ENCODE data around the gene CRIM1.

The CRIM1 gene

GRCh38 chr2:36423172-36423571, 67.6 kb downstream of the CRIM1 start:
- no peak overlapping the region for H3K4me3 ChIP-seq (ENCODE audit: low read depth, low read length)

GRCh38 chr2:36423619-36424120, 68.1 kb downstream of the CRIM1 start:
- H3K4me3 ChIP-seq (ENCODE audit: low read depth, low read length), result no peak overlapping the region

DNA sequence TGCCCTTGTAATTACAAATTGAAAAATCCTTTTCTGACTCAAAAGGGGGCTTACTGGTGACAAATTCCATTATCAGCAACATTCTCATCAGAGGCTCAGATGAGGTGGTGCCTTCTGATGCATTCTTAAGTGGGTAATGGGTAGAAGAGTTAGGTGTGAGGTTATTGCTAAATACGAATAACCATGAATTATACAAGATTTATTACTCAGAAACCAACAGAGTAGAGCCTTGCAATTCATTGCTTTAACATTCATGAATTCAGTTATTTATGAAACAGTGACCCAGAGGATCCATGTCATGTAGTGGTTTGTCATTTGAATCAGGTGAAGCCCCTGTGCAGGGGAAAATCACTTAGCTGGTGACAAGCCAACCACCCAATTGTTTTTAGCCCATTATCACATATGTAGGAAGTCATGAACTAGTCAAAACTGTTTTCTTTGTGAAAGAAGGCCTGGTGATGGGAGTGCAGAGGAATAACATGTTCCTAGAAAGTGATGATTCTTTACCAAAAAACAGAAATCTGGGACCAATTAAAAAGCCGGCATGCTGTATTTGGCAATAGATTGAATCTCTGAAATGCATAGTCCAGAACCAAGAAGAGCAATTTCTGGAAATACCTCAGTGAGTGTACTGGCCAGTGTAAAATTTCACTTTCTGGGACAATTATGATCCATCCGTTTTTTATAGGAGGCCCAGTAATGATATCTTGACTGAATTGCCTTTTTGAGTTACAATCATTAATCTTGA, 70.2 kb downstream of the CRIM1 start:
- H3K4me3 ChIP-seq (ENCODE audit: low read depth, low read length), result no peak overlapping the region

- H3K4me3 ChIP-seq (ENCODE audit: low read depth, low read length), result no peak overlapping the region
Observed at GRCh38 chr2:36427790-36428243, 72.2 kb downstream of the CRIM1 start.

DNA sequence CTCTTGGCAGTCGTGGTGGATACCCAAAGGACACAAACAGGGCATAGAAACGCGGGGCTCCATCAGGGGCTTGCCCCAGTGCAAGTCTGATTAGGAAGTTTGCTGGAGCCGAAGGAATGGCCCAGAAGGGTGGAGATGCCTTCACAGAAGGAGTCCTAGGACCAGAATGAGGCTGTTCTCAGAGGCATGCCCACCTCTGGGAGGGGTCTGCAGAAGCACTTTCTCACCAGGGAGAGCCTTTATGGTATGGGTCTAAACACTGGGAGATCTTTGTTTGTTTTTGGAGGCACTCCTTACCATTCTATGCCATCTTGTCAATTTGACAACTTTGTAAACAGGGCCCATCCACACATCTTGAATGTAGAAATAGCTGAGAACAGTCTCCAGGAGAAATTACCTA, 75.0 kb downstream of the CRIM1 start:
- H3K4me3 ChIP-seq (ENCODE audit: low read depth, low read length), result no peak overlapping the region

DNA sequence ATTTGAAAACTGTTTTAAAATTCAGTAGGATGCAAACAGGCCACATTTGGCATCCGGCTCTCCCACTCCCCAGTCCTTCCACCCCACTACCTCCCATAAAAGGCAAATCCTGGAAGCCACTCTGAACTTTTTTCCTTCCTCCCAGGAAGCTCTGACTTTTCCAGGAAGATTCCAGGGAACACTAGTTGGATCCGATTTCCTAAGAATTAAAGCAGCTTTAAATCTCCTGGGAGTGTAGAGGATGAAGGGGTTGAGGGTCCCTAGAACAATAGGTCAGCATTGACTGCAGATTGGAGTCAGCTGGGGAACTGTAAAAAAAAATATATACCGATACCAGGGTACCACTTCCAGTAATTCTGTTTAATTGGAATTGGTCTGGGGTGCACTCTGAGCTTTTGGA, 76.9 kb downstream of the CRIM1 start:
- no peak overlapping the region for H3K4me3 ChIP-seq (ENCODE audit: low read depth, low read length)

GRCh38 chr2:36433311-36434217, 78.0 kb downstream of the CRIM1 start:
- no peak overlapping the region for H3K4me3 ChIP-seq (ENCODE audit: low read depth, low read length)

DNA sequence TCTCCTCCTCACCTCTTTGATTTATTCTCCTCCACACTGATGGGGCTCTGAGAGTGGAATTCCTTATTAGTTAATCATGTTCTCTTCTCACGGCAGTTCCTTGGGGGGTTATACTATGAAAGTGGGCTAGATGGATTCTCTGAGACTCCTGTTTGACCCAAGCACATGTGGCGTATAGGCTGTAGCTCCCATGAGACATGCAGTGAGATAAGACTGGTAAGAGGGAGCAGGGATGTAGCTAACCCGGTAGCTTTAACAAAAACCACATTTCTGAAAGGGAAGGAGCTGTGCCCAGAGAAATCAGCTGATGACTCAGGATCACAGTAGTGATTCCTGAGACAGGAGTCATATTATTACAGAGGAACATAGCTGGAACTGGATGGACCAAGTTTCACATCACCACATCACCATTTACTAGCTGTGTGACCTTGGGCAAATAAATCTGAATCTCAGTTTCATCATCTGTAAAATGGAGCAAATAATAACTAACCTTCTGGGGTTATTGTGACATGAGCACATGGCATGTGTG, 82.9 kb downstream of the CRIM1 start:
- no peak overlapping the region for H3K4me3 ChIP-seq (ENCODE audit: low read depth, low read length)

DNA sequence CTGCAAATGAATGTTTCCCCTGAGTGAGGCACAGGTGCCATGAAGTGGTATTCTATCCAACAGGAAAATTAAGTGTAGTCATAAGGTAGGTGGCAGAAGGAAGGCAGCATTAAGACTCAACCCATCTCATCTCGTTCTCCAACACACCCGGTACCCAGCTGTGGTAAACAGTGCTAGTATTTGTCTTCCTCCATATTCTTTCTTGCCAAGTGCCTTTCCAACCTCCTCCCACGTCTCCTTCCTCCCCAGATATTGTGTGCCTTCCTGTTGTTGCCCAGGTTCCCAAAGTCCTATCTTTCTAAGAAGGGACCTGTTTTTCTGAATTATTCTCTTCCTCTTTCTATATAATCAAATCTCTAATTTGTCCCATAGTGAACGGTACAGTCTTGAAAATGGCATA, 83.5 kb downstream of the CRIM1 start:
- H3K4me3 ChIP-seq (ENCODE audit: low read depth, low read length), result no peak overlapping the region

- no peak overlapping the region for H3K4me3 ChIP-seq (ENCODE audit: low read depth, low read length)
Observed at GRCh38 chr2:36441065-36441625, 85.6 kb downstream of the CRIM1 start.

- no peak overlapping the region for H3K4me3 ChIP-seq (ENCODE audit: low read depth, low read length)
Observed at GRCh38 chr2:36441816-36442215, 86.2 kb downstream of the CRIM1 start.

DNA sequence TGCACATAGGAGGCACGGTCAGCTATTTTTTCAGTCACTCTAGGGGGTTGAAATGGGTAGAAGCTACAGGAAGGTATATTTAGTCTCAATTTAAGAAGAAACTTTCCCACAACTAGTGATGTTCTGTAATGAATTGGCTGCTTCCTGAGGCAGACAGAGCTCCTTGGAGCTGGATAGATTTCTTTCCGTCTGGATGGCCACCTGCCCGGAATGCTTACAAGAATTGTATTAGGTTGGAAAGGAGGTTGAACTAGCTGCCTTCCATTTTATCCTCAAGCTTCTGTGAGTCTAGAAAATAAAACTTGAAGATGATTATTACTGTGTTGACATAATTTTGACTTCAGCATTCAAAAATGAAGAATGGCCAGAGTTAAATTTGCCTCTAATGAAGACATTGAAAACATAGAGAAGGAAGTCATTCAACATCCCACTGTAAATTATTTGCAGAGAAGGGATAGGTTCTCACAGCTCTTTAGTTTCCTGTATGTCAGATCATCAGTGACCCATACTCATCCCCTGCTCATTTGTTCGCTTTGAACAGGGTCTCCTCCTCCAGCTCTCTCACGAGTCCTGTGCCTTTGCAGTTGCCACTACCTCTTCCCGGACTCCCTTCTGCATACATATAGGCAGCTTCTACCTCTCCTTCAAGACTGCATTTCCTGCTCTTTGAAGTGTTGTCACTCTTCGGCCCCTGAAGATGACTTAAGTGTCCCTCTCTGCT, 88.8 kb downstream of the CRIM1 start:
- no peak overlapping the region for H3K4me3 ChIP-seq (ENCODE audit: low read depth, low read length)

- H3K4me3 ChIP-seq (ENCODE audit: low read depth, low read length), result no peak overlapping the region
Observed at GRCh38 chr2:36445185-36445866, 89.7 kb downstream of the CRIM1 start.

- no peak overlapping the region for H3K4me3 ChIP-seq (ENCODE audit: low read depth, low read length)
Observed at GRCh38 chr2:36446294-36446693, 90.7 kb downstream of the CRIM1 start.

DNA sequence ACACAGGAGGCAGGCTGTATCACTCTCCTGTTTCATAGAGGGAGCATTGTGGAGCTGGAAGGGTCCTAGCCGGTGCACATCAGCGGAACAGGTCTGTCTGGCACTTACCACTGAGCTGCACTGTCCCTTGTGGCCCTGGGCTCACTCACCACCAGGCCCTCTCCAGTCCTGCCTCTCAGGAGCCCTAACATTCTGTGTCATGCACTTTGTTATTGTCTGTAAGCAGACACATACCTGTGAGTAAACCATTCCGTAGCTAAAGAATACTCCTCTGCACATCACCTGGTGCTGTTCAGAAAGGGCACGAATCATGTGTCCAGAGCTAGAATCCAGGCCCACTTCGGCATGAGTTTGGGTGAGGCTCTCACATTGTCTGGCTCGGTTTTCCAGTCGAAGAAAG, 93.6 kb downstream of the CRIM1 start:
- H3K4me3 ChIP-seq (ENCODE audit: low read depth, low read length), result no peak overlapping the region

GRCh38 chr2:36449943-36450392, 94.4 kb downstream of the CRIM1 start:
- no peak overlapping the region for H3K4me3 ChIP-seq (ENCODE audit: low read depth, low read length)

DNA sequence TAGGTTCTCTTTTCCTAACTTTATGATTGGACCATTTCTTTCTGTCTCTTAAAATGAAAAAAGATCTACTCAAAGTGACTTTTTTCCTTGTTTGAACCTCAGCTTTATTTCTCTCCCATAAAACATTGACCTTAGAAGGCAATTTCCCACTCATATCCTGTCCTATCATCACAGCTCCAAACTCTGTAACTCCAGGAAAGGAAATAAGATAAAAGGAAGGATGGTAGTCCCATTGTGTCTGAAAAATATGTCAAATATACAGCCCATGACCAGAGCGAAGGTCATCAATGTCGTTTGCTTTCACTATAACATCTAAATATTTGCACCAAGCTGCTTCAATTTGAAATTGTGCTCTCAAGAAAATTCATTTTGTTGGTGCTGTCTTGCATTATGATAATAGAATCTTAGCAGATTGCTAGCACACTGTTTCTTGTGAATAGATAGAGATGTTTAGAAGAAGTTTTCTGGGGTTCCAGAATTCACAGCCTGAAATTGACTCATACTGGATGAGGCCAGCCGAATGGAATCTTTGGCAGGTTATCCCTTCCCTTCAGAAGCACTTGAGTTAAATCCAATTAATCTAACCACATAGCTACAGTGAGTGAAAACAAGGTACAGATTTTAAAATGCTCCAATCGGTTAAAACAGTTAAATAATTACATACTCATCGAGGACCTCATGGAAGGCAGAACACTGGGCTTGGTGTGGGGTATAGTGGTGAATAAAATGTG, 95.1 kb downstream of the CRIM1 start:
- no peak overlapping the region for H3K4me3 ChIP-seq (ENCODE audit: low read depth, low read length)

DNA sequence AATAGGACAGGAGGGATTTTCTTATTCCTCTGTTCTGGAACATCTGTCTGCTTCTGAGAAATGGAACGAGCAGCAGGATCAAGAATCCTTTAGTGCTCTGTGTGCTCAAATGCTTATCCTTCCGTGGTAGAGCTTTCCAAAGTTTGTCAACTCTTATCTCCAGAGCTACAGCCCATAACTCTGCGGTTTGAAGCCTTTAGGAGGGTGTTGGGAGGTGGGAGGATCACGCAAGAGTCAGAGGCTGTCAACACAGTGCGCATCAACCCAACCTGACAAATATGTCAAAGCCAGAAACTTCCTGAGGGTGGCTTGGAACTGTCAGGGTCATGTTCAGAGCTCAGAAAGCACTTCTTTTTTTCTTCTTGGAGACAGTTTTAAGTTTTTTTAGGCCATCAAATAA, 95.9 kb downstream of the CRIM1 start:
- H3K4me3 ChIP-seq (ENCODE audit: low read depth, low read length), result no peak overlapping the region

DNA sequence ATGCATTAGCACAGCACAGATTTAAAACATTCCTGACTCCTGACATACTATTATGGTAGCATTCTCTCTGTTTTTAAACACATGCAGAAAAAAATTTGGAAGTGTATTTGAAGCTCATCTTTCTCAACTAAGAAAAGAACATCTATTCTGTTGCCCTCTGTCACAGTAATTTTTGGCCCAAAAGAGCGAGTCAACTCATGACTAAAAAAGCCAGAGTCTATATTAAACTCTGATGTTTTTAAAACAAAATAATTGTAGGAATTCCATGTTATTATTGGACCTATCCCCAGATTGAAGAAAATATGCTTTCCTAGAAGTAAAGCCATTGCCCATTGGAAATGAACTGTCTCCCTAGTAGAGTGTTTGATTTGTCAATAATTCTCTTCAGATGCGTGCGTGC, 96.7 kb downstream of the CRIM1 start:
- no peak overlapping the region for H3K4me3 ChIP-seq (ENCODE audit: low read depth, low read length)
